GM18858 (cell line): ENCODE data around the gene NLK.
"Not testable (repeated sequence)": the region's sequence is repeated elsewhere in the genome, so short reads cannot be mapped to it uniquely, and the experiment has no call there.

Experiments used
- ATAC-seq: cut with Tn5 transposase; IDR thresholded peaks from one replicate; pipeline ENCODE4 v1.9.1; 2021; ENCODE audit not compliant: unreplicated experiment

Gene NLK

DNA sequence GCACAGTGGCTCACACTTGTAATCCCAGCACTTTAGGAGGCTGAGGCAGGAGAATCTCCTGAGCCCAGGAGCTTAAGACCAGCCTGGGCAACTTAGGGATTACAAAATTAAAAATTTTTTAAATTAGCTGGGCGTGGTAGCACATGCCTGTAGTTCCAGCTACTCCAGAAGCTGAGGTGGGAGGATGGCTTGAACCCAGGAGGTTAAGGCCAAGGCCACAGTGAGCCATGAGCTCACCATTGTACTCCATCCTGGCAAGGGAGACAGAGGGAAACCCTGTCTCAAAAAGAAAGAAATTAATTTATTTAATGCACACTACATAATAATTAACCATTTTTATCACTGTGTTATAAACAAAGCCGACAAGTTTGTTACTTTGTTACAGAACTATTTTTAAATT, 145.5 kb downstream of the NLK start:
- ATAC-seq, result no peak

DNA sequence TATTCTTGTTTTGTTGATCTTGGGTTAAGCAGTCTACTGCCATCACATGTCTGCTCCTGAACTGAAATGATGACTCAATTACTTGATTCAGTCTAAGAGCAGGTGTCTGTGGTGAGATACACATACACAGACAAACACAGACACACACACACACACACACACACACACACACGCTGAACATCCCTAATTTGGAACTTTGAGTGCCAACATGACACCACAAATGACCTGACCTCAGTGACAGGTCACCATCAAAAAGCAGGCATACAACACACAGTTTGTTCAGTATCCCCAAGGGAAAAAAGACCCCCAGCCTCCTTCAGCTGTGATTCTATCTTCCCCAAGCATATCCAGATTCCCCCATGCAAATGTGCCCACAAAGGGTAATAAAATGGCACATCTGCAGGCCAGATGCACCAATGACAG, 146.4 kb downstream of the NLK start:
- no peak for ATAC-seq

DNA sequence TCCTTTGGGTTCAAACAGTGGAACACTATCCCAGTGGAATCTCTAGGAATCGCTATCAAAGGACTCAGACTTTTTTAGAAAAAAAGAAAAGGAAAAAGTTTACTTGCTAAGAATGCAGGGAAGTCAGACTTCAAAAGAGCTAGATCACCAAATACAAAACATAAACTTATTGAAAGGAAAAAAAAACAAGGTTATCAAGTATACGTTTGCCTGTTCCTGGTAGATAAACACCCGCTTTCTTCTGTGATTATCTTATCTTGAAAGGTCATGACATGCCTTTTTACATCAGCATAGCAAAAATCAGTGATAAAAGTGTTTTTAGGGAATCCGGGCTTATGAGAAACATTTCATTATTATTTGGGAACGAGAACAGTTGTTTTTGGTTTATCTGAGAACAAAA, 147.2 kb downstream of the NLK start:
- no peak for ATAC-seq

DNA sequence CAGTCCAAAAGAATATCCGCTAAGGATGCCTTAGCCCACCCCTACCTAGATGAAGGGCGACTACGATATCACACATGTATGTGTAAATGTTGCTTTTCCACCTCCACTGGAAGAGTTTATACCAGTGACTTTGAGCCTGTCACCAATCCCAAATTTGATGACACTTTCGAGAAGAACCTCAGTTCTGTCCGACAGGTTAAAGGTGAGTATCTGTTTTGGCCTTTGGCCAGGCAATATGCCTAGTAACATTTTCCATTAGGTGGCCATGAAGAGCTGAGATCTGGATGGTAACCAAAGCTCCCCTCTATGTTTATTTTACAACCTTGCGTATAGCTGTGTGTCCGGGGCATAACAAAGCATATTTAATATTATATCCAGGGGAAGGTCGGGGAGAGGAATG, 148.5 kb downstream of the NLK start:
- no peak for ATAC-seq

DNA sequence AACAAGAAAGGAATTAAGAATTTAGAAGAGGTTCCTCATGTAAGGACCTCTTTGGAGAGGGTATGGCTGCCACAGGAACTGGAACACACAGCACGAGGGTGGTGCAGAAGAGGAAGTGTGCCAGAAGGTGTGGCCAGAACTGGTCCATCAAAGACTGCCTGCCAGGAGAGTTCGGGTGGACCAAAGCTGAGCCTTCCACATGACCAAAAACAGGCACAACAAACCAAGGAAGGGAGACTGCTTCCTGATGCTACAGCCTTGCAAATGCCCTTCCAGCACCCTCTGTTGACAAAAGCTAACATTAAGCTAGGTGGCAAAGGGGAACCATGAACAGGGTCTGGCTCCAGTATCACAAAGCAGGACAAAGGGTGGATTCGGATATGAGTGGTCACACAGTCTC, 150.8 kb downstream of the NLK start:
- ATAC-seq, result no peak

DNA sequence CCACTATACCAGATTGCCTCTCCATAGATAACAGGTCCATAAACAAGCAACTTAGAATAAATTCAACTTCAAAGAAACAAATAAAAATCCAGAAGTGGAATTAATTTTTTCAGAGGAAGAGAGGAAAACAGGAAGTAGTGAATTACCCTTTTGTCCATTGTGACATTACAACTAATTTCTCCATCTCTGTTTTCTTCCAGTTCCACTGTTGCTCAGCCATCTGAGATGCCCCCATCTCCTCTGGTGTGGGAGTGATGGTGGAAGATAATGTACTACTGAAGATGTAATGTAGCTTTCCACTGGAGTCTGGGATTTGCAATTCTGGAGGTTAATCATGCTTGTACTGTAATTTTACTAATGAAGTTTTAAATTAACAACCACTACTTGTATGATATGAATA, 151.9 kb downstream of the NLK start:
- no peak for ATAC-seq

DNA sequence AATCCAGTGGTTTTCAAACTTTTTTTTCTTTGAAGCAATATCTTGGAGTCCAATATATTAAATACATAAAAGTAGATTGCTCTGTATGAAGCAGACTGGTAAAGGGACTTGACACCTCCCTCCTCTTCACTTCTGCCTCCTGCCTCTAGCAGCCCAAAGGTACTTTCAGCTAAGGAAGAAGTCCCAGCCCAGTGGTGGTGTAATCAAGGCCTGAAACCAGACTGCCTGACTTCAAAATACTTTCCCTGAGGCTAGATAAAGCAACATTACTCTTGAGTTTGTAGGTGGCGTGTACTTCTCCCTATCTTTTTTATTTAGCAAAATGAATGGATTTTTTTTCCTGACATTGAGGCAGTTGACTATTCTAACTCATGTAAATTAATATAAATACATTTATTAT, 154.2 kb downstream of the NLK start:
- ATAC-seq, result no peak

DNA sequence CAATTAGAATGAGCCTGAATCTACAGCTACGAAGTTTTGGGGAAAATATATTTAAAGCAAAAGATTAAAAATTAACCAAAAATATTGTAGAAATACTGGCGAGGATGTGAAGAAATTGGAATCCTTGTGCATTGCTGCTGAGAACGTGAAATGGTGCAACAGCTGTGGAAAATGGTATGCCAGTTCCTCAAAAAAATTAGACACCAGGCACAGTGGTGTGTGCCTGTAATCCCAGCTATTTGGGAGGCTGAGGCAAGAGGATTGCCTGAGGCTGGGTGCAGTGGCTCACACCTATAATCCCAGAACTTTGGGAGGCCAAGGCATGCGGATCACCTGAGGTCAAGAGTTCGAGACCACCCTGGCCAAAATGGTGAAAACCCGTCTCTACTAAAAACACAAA, 156.6 kb downstream of the NLK start:
- ATAC-seq, result no peak

DNA sequence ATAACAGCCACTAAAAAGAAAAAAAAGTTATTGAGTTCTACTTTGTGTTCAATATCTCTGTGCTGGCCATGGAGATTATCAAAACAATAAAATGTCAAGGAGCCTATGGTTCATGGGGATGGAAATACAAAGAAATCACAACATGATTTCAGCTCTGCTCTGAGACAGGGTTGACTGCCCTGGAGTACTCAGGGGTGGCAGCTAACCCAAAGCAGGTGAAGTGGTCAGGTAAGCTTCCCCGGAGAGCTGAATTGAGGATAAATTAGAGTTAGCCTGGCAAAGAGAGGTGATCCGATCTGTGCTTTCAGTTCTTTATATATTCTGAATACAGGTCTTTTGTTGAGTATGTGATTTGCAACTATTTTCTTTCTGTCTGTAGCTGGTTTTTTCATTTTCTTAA, 157.3 kb downstream of the NLK start:
- ATAC-seq, result no peak

DNA sequence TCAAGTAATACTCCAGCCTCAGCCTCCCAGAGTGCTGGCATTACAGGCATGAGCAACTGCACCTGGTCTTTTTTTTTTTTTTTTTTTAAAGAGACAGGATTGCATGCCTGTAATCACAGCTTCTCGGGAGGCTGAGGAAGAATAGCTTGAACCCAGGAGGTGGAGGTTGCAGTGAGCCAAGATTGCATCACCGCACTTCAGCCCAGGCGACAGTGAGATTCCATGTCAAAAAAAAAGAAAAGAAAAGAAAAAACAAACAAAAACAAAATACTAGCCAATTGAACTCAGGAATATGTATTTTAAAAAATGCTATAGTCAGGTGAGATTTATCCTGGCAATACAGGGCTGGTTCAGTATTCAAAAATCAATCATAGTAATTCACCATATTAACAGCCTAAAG, 158.8 kb downstream of the NLK start:
- ATAC-seq, result no peak

DNA sequence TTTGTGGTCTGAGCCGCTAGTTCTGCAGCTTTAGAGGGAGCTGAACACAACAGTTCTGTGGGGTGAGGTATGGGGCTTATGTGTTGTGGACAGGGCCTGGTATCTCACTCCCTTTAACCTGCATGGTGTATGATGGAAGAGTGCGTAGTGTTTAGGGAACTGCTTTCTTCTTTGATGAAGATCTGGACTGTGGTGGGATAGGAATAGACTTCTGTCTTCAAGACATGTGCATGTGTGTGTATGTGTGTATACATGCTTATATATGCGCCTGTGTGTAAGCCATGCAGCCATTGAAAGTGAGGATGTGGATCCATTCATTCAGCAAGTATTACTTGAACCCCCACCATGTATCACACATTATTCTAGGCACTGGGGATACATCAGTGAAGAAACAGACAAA, 161.8 kb downstream of the NLK start:
- no peak for ATAC-seq

DNA sequence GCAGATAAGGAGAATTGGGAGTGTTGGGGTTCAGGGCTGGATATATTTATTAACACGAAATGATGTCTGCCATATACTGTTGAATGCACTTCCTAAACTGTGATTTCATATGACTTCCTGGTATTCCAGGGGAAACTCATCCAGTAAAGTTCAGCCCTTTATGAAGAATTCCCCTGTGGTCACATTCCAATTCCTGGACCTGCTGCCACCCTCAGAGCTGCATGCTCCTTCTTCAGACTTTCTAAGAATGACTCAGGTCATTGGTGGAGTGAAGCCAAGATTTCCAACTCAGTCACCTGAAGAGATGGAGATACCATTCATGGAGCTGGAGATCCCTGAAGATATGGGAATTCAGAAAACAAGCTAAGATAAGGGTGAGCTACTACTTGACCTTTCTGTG, 162.3 kb downstream of the NLK start:
- no peak for ATAC-seq

DNA sequence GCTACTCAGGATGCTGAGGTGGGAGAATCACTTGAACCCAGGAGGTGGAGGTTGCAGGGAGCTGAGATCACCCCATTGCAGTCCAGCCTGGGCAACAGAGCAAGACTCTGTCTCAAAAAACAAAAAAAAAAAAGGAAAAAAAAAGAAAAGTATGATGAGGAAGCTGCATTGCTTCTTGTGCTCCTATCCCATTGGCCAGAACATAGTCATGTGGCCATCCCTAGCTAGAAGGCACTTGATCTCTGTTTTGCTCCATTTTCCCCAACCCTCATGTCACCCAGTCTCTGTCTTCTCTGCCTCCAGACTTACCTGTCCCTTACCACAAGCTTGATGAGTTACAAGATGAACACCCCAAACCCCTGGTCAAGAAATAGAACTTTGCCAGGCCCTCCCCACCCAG, 163.8 kb downstream of the NLK start:
- ATAC-seq, result no peak

DNA sequence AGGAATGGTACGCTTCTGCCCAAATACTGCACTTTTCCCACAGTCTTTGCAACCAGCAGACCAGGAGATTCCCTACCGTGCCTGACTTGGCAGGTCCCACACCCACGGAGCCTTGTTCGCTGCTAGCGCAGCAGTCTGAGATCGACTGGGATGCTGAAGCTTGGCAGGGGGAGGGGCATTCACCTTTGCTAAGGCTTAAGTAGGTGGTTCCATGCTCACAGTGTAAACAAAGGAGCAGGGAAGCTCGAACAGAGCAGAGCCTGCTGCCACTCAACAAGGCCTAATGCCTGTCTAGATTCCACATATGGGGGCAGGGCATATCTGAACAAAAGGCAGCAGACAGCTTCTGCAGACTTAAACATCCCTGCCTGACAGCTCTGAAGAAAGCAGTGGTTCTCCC, 169.3 kb downstream of the NLK start:
- no peak for ATAC-seq

DNA sequence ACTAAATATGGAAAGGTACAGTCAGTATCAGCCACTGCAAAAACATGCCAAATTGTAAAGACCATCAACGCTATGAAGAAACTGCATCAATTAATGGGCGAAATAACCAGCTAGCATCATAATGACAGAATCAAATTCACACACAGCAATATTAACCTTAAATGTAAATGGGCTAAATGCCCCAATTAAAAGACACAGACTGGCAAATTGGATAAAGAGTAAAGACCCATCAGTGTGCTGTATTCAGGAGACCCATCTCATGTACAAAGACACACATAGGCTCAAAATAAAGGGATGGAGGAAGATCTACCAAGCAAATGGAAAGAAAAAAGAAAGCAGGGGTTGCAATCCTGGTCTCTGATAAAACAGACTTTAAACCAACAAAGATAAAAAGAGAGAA, 171.1 kb downstream of the NLK start:
- ATAC-seq, result not testable (repeated sequence)

DNA sequence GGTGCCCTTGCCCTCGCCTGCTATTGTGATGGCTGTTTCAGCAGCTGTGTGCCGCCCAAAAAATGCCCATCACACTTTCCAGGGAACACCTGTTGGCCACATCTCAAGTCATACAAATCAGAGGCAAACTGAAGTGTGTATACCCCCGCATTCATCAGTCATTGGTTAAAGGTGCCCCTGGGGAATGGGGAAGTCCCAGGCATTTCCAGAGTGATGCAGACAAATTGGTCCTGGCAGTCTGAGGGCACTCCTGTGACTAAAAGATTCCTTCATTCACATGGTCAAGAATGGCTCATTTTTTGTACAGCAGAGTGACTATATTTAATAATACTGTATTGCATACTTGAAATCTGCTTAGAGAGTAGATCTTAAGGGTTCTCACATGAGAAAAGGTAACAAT, 173.6 kb downstream of the NLK start:
- no peak for ATAC-seq

DNA sequence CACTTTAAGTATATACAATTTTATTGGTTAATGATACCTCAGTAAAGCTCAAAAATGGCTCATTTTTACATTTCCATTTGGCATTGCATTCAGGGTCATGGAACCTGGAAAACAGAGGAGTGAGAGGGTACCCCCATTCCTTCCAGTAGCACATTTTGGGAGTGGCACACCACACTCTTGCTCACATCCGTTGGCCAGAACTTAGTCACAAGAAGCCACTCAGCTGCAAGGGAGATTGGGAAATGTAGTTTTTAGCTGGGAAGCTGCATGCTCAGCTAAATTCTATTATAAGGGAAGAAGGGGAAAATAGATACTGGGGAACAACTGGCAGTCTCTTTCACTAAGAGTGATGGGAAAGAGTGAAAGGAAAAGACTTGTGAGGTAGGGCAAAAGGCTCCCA, 174.1 kb downstream of the NLK start:
- no peak for ATAC-seq

DNA sequence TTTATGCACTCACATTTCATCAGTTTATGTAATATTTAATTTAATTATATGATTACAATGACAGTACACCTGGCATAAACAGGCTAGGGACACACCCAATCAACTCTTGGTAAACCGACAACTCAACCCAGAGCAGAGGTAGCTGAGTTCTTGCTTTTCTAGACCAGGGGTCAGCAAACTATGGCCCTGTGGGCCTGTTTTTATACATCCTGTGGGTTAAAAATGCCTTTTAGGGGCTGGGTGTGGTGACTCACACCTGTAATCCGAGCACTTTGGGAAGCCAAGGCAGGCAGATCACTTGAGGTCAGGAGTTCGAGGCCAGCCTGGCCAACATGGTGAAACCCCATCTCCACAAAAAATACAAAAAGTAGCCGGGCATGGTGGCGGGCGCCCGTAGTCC, 177.3 kb downstream of the NLK start:
- ATAC-seq, result no peak

DNA sequence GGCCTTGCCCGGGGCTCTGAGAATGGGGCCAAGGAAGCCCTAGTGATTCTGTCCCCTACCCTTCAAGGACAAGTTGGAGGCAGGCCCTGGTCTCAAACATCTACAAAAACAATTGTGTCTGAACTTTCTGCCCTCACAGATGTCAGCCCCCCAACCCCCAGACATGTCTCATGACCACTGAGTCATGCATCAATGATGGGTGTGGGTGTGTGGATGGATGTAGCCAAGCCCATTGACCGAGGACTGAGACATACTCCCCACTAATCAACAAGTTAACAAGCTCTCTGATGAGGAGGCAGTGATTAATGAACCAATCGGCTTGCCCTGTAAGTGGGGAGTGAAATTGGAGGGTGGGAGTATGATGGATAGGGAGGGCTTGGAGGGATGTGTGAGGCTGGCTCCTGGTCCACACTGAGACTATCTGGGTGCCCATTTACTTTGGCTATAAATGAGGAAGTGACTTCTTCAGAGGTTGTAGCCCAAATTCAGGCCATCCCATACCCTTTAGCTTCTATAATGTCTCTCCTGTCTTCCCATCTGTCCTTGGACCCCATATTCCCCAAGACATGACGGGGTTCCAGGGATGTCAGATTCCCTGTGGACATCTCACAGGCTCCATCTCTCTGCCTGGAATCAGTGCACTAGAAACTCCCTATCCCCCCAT, 179.4 kb downstream of the NLK start:
- ATAC-seq, result no peak

DNA sequence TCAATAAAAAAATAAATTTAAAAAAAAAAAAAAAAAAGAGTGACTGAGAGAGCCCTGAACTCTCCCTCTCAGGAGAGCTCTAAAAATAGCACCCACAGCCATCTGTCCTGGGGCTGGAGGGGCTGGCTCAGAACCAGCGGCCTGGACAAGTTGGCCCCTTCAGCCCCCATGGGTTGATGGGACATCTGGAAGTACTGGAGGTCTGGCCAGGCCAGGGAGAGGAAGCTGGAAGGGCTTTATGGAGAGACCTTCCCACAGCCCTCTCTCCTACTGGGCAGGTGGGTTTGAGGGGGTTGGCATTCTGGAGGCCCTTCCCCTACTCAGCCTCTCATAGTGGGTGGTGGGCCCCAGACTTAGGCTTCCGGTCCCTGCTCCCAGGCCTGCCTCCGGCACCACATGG, 182.8 kb downstream of the NLK start:
- no peak for ATAC-seq

DNA sequence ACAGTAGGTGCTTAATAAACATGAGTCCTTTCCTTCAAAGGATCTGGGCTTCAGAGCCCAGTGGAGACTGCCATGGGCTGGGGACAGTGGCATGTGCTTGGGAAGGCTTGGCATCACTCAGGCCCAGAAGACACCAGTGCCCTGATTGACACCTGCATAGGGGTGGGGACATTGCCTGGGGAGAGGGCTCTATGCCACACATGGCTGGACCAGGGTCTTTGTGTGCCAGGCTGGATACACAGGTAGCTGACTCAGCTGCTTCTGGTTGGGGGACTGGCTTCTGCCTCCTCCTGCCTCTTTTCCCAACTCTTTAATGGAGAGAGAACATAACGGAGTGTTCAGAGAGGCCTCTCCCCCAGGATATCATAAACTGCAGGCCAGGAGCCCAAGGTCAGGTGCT, 183.4 kb downstream of the NLK start:
- no peak for ATAC-seq

DNA sequence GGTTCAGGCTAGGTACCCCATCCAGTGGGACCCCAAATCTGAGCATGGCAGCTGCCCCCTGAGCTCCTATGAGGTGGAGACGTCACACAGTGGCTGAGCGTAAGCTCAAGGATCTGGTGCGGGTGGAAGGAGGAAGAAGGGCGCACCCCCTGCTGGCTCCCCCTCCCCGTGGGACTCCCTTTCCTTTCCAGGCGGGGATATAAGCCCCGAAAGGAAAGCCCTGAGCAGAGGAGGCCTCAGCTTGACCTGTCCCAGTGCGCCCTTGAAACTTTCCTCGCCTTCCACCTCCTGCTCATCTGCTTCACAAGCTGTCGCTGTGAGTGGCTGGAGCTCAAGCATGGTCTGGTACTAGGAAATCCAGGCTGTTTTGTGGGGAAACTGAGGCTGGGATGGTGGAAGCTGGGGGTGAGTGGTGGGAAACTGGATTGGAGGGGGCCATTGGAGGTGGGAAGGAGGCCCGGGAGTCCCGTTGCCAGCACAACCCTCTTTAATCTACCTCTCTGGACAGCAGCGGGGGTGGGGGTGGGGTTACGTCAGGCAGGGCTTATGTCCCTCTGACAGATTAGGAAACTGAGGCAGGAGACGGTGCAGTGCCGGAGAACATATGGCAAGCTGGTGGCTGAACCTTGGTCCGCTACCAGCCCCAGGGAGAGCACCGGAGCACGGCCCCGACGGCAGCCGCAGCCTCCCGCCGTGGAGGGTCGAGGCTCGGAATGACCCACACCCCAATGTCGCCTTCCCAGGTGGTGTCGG, 184.3 kb downstream of the NLK start:
- ATAC-seq, result no peak
